ENCODE results near the gene BAX. TPM values are rescaled to one million over a fixed set of nuclear protein-coding genes. Genes with fewer than 3 reads are reported as not detected.

Gene BAX
- total and polyA plus RNA-seq, 9 of the 15 experiments (the other 6 are each of a cell fraction or from before 2014, with no cell fraction given) = 3.2 to 95.4 (median 44.5) TPM

DNA sequence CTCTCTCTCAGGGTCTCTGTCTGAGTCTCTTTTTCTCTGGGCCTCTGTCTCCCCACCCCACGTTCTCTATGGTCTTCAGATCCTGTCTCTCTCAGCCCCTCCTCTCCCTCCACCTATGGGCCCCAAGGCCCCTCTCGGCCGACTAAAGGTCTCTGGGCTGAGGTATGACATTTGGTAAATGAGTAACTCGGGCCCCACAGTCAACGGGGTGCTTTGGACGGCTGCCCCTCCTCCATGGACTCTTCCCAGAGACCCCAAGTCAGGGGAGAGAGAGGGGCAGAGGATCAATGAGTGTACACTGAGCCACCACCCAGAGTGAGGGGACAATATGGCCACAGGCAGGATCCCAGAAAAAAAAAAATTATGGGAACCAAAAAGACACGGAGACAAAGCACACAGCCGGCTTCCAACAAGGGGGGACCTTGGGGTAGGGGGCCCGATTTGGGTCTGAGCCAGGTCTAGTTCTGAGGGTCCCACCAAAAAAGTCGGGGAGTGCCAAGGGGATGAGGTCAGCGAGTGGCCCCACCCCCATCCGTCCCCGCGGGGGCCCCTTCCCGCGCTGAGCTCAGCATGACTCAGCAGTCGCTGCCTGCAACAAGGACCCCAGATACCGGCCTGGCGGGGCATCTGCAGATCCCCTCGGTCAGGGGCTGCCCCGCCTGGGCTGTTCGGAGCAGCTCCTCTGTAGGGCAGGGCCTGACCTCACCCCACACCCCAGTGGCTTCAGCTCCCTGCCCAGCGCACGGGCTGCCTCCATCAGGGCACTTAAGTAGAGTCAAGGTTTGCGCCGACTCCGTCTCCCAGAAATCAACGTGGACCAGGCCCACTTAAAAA lies 8.9 kb downstream of the BAX start (continued):
- TF ChIP-seq RBM34 (IDR thresholded peaks at IDR 0.05; ENCODE audit: borderline replicate concordance, insufficient read depth, low read length) = no peak
- TF ChIP-seq STAT5B (CRISPR knock-in tag; IDR thresholded peaks at IDR 0.05) = no peak
- TF ChIP-seq, protein P1, sequence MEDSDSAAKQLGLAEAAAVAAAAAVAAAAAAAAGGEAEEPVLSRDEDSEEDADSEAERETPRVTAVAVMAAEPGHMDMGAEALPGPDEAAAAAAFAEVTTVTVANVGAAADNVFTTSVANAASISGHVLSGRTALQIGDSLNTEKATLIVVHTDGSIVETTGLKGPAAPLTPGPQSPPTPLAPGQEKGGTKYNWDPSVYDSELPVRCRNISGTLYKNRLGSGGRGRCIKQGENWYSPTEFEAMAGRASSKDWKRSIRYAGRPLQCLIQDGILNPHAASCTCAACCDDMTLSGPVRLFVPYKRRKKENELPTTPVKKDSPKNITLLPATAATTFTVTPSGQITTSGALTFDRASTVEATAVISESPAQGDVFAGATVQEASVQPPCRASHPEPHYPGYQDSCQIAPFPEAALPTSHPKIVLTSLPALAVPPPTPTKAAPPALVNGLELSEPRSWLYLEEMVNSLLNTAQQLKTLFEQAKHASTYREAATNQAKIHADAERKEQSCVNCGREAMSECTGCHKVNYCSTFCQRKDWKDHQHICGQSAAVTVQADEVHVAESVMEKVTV (CRISPR knock-in tag; IDR thresholded peaks at IDR 0.05) = no peak
- no peak for TF ChIP-seq TFAM (CRISPR knock-in tag; conservative IDR thresholded peaks at IDR 0.05)
- TF ChIP-seq HDAC2 (IDR thresholded peaks at IDR 0.05) = peak; percentile 76
- TF ChIP-seq, protein P2, sequence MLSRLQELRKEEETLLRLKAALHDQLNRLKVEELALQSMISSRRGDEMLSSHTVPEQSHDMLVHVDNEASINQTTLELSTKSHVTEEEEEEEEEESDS (CRISPR knock-in tag; IDR thresholded peaks at IDR 0.05) = no peak
- TF ChIP-seq, protein P3, sequence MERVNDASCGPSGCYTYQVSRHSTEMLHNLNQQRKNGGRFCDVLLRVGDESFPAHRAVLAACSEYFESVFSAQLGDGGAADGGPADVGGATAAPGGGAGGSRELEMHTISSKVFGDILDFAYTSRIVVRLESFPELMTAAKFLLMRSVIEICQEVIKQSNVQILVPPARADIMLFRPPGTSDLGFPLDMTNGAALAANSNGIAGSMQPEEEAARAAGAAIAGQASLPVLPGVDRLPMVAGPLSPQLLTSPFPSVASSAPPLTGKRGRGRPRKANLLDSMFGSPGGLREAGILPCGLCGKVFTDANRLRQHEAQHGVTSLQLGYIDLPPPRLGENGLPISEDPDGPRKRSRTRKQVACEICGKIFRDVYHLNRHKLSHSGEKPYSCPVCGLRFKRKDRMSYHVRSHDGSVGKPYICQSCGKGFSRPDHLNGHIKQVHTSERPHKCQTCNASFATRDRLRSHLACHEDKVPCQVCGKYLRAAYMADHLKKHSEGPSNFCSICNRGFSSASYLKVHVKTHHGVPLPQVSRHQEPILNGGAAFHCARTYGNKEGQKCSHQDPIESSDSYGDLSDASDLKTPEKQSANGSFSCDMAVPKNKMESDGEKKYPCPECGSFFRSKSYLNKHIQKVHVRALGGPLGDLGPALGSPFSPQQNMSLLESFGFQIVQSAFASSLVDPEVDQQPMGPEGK (CRISPR knock-in tag; IDR thresholded peaks at IDR 0.05; ENCODE audit: borderline replicate concordance) = peak; percentile 43; the same call in 1 of the 2 replicates
- peak; percentile 63 for TF ChIP-seq JUNB (CRISPR knock-in tag; conservative IDR thresholded peaks at IDR 0.05)
- no peak for TF ChIP-seq ZC3H4 (CRISPR knock-in tag; IDR thresholded peaks at IDR 0.05; ENCODE audit: borderline replicate concordance)
- TF ChIP-seq ZNF354B (CRISPR knock-in tag; IDR thresholded peaks at IDR 0.05) = no peak
- TF ChIP-seq FOS (IDR thresholded peaks at IDR 0.05; ENCODE audit: extremely low read depth, insufficient read length) = no peak
- TF ChIP-seq, protein P4, sequence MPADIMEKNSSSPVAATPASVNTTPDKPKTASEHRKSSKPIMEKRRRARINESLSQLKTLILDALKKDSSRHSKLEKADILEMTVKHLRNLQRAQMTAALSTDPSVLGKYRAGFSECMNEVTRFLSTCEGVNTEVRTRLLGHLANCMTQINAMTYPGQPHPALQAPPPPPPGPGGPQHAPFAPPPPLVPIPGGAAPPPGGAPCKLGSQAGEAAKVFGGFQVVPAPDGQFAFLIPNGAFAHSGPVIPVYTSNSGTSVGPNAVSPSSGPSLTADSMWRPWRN (IDR thresholded peaks at IDR 0.05; ENCODE audit: low read depth) = no peak
- TF ChIP-seq PURB (CRISPR knock-in tag; IDR thresholded peaks at IDR 0.05; ENCODE audit: low read depth) = no peak
- TF ChIP-seq MAFK (IDR thresholded peaks at IDR 0.05; ENCODE audit: low read length) = peak; percentile 98
- TF ChIP-seq MIER1 (IDR thresholded peaks at IDR 0.05; ENCODE audit: low read depth) = no peak
- no peak for TF ChIP-seq TARDBP (IDR thresholded peaks at IDR 0.05)
- TF ChIP-seq, protein P5, sequence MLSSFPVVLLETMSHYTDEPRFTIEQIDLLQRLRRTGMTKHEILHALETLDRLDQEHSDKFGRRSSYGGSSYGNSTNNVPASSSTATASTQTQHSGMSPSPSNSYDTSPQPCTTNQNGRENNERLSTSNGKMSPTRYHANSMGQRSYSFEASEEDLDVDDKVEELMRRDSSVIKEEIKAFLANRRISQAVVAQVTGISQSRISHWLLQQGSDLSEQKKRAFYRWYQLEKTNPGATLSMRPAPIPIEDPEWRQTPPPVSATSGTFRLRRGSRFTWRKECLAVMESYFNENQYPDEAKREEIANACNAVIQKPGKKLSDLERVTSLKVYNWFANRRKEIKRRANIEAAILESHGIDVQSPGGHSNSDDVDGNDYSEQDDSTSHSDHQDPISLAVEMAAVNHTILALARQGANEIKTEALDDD (IDR thresholded peaks at IDR 0.05) = no peak
- TF ChIP-seq JUN (IDR thresholded peaks at IDR 0.05; ENCODE audit: borderline replicate concordance, low read depth, low read length) = peak; percentile 98
- TF ChIP-seq JUN (CRISPR knock-in tag; IDR thresholded peaks at IDR 0.05; ENCODE audit: borderline replicate concordance) = peak; percentile 98
- TF ChIP-seq, protein P6, sequence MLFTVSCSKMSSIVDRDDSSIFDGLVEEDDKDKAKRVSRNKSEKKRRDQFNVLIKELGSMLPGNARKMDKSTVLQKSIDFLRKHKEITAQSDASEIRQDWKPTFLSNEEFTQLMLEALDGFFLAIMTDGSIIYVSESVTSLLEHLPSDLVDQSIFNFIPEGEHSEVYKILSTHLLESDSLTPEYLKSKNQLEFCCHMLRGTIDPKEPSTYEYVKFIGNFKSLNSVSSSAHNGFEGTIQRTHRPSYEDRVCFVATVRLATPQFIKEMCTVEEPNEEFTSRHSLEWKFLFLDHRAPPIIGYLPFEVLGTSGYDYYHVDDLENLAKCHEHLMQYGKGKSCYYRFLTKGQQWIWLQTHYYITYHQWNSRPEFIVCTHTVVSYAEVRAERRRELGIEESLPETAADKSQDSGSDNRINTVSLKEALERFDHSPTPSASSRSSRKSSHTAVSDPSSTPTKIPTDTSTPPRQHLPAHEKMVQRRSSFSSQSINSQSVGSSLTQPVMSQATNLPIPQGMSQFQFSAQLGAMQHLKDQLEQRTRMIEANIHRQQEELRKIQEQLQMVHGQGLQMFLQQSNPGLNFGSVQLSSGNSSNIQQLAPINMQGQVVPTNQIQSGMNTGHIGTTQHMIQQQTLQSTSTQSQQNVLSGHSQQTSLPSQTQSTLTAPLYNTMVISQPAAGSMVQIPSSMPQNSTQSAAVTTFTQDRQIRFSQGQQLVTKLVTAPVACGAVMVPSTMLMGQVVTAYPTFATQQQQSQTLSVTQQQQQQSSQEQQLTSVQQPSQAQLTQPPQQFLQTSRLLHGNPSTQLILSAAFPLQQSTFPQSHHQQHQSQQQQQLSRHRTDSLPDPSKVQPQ (CRISPR knock-in tag; IDR thresholded peaks at IDR 0.05; ENCODE audit: borderline replicate concordance) = no peak
- no peak for TF ChIP-seq ZFPM2 (CRISPR knock-in tag; IDR thresholded peaks at IDR 0.05)
